Panc1 (cell line): ENCODE measurements around the gene CMIP. TPM values are rescaled to one million over a fixed set of nuclear protein-coding genes. Genes with fewer than 3 reads are reported as not detected.

Experiments used
- ATAC-seq: fragments of 200-7000 bp; cut with Tn5 transposase; 2 replicates; pipeline ENCODE4 v1.9.1; 2020; ENCODE audit warnings: mild to moderate bottlenecking, moderate library complexity
- BruUV-seq: library from RNA; stranded (reverse); fragments of 400-500 nt; replicated peaks from 2 replicates; lab custom pipeline; 2021; lab: Mats Ljungman, UMichigan
- CTCF ChIA-PET: fragments of 300-600 bp; sonication (Branson Sonifier 250); formaldehyde crosslinking; loops from one replicate; lab custom pipeline; 2022; ENCODE audit warnings: antibody characterized with exemption; lab: Charles Lee
- POLR2A ChIA-PET: fragments of 300-600 bp; sonication (Branson Sonifier 250); formaldehyde crosslinking; loops from one replicate; lab custom pipeline; 2022; ENCODE audit warnings: antibody characterized with exemption; lab: Charles Lee
- DNase-seq: peaks from one replicate; pipeline ENCODE4 v3.0.0-alpha.2; 2010; ENCODE audit warnings: low read depth, low spot score
- H3K27ac ChIP-seq: 2 replicates; pipeline ENCODE4 v1.5.1; 2011; ENCODE audit warnings: mild to moderate bottlenecking, low read length, inconsistent platforms
- H3K27me3 ChIP-seq: fragments of 200-500 bp; sonication (Bioruptor generic); 2 replicates; pipeline ENCODE4 v1.6.0; 2014; ENCODE audit warnings: low read length, inconsistent platforms; ENCODE audit not compliant: control insufficient read depth, insufficient read depth
- H3K36me3 ChIP-seq: fragments of 200-500 bp; sonication (Bioruptor generic); 2 replicates; pipeline ENCODE4 v1.5.1; 2014; ENCODE audit warnings: inconsistent platforms, mild to moderate bottlenecking, low read length, moderate library complexity; ENCODE audit not compliant: control insufficient read depth, insufficient read depth
- H3K4me1 ChIP-seq: 2 replicates; pipeline ENCODE4 v1.5.1; 2011; ENCODE audit warnings: inconsistent platforms, mild to moderate bottlenecking, low read length, moderate library complexity; ENCODE audit not compliant: control insufficient read depth, insufficient read depth
- H3K4me3 ChIP-seq, 2 experiments: 2 replicates each; pipeline ENCODE4 v1.5.1; 2011 to 2012; ENCODE audit warnings: low read depth in 2 of 2, low read length in 2 of 2, mild to moderate bottlenecking in 2 of 2, inconsistent platforms in 1 of 2, moderate library complexity in 1 of 2
- H3K9me3 ChIP-seq: fragments of 200-500 bp; sonication (Bioruptor generic); 2 replicates; pipeline ENCODE4 v1.5.1; 2014; ENCODE audit warnings: low read depth, mild to moderate bottlenecking, inconsistent platforms, low read length, moderate library complexity; ENCODE audit not compliant: control insufficient read depth, insufficient read depth
- CTCF ChIP-seq: fragments of 450-650 bp; IDR thresholded peaks from 2 replicates; pipeline ENCODE4 v1.5.1; 2017; ENCODE audit warnings: mild to moderate bottlenecking
- POLR2AphosphoS5 ChIP-seq: IDR thresholded peaks from 2 replicates; pipeline ENCODE4 v1.6.1; 2012; ENCODE audit warnings: mild to moderate bottlenecking, low read depth, low read length, moderate library complexity
- REST ChIP-seq, 2 experiments: IDR thresholded peaks; 2 replicates each; pipeline ENCODE4 v1.6.1; 2011 to 2012; ENCODE audit warnings: low read depth in 2 of 2, control low read depth in 1 of 2, low read length in 1 of 2, mild to moderate bottlenecking in 1 of 2, moderate library complexity in 1 of 2; ENCODE audit not compliant: insufficient read depth in 1 of 2
- SIN3A ChIP-seq: IDR thresholded peaks from 2 replicates; pipeline ENCODE4 v1.6.1; 2012; ENCODE audit warnings: low read depth, mild to moderate bottlenecking, low read length, moderate library complexity, borderline replicate concordance; ENCODE audit not compliant: insufficient read depth
- TCF7L2 ChIP-seq: IDR thresholded peaks from 2 replicates; pipeline ENCODE4 v1.6.1; 2011; ENCODE audit warnings: mild to moderate bottlenecking, low read depth, low read length, inconsistent platforms
- in situ Hi-C: cut with HindIII; loops from 2 replicates; pipeline ENCODE4 v1.10.0; 2016; ENCODE audit warnings: low sequenced_read_pairs, low pct_unique_long_range_greater_than_20kb
- intact Hi-C: fragments of 100-400 bp; cut with micrococcal nuclease; formaldehyde crosslinking; loops from one replicate; pipeline ENCODE4 v1.10.0; 2022; ENCODE audit not compliant: unreplicated experiment
- total RNA-seq: library from RNA; stranded (reverse); gene quantifications from one replicate; pipeline ENCODE4 v1.2.1, GENCODE V29; 2021; ENCODE audit not compliant: unreplicated experiment

CMIP gene
- total RNA-seq, 1 experiment from 2014 or later, result 49.7 TPM

GRCh38 chr16:81598083-81598482 lies 153.5 kb downstream of the CMIP start:
- intact Hi-C loops, result no loop called here
- Histone ChIP-seq H3K4me3 (no peak overlapping the region), H3K4me1 (peaks cover 35% of the 10 kb centered on the region), H3K9me3 (no peaks in the 10 kb centered on the region), H3K36me3 (no peaks in the 10 kb centered on the region), H3K27ac (no peak overlapping the region), H3K27me3 (no peaks in the 10 kb centered on the region)
- no peak for DNase-seq
- in situ Hi-C loops, result no loop called here
- no peak for ATAC-seq
- ChIA-PET POLR2A (no interaction called here), CTCF (no interaction called here)
- TF ChIP-seq REST (IDR thresholded peaks at IDR 0.05; ENCODE audit: insufficient read depth in 1 of 2, low read depth in 2 of 2, low read length in 1 of 2) (no peak), TCF7L2 (no peak), POLR2AphosphoS5 (no peak), CTCF (no peak; the same call in 1 of the 2 replicates), SIN3A (no peak)
- BruUV-seq, result no TSS peak

GRCh38 chr16:81599034-81599744 lies 154.6 kb downstream of the CMIP start:
- Histone ChIP-seq H3K36me3 (no peaks in the 10 kb centered on the region), H3K9me3 (no peaks in the 10 kb centered on the region), H3K4me1 (peaks cover 35% of the 10 kb centered on the region), H3K27me3 (no peaks in the 10 kb centered on the region), H3K27ac (no peak overlapping the region), H3K4me3 (no peak overlapping the region)
- in situ Hi-C loops, result no loop called here
- ChIA-PET POLR2A (no interaction called here), CTCF (no interaction called here)
- DNase-seq, result no peak
- BruUV-seq, result no TSS peak
- intact Hi-C loops, result no loop called here
- no peak for TF ChIP-seq REST (IDR thresholded peaks at IDR 0.05; ENCODE audit: insufficient read depth in 1 of 2, low read depth in 2 of 2, low read length in 1 of 2)
- TF ChIP-seq CTCF, result no peak
- ATAC-seq, result 0 out of 2 replicates have a peak, but pooled peaks have one; percentile 29
